Activated gamma-delta T cell (primary cell): ENCODE data around the gene IL23A.

ENCODE experiments used
- DNase-seq: peaks from one replicate; lab custom pipeline; 2025; lab: John Stamatoyannopoulos, UW

IL23A gene

GRCh38 chr12:56361487-56362129 is 22.9 kb downstream of the IL23A start:
- no peak for DNase-seq

- DNase-seq = no peak
Measured at GRCh38 chr12:56362130-56363059, 23.7 kb downstream of the IL23A start, which contains the start of gene APOF. TSS of gene APOF (minus strand) at chr12:56362857. CDS start at chr12:56362745, 112 bp downstream.

GRCh38 chr12:56366948-56367347 is 28.3 kb downstream of the IL23A start:
- DNase-seq = no peak

- DNase-seq = no peak
Measured at GRCh38 chr12:56373515-56373914, 34.8 kb downstream of the IL23A start.

GRCh38 chr12:56374726-56375597 is 36.3 kb downstream of the IL23A start:
- no peak for DNase-seq

GRCh38 chr12:56375598-56376434 is 37.1 kb downstream of the IL23A start:
- DNase-seq = no peak

GRCh38 chr12:56377310-56377988 is 38.8 kb downstream of the IL23A start:
- no peak for DNase-seq

- no peak for DNase-seq
Measured at GRCh38 chr12:56377989-56378316, 39.3 kb downstream of the IL23A start.

- no peak for DNase-seq
Measured at GRCh38 chr12:56382611-56383010, 43.9 kb downstream of the IL23A start.

- DNase-seq = no peak
Measured at GRCh38 chr12:56385873-56386272, 47.2 kb downstream of the IL23A start.

- no peak for DNase-seq
Measured at GRCh38 chr12:56387152-56387736, 48.6 kb downstream of the IL23A start.

- DNase-seq = no peak
Measured at GRCh38 chr12:56389412-56389811, 50.7 kb downstream of the IL23A start.
